Hematopoietic multipotent progenitor cell treated with erythropoietin and hydrocortisone succinate and interleukin-3 and kit ligand, for 6 days (in vitro differentiated cells): Measurements from ENCODE around the gene PSMB11.

Source experiments
- DNase-seq: peaks from one replicate; pipeline ENCODE4 v3.0.0-alpha.2; 2015

PSMB11 gene

DNA sequence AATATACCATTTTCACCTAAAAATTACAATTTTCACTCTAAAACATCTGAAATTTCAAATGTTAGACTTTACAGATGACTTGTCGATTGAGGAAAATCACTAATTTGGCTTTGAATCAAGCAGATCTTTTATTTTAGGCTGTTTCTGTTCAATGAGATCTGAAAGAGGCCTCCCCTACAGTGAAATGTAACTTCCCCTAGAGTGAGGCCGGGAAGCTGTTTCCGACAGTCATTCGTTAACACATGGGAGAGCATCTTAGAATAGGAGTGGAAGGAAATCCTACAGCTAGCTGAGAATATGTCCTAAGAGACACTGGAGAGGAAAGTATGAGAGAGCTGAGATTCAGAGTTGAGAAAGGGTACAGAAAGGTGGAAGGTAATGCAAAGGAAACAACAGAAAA, 26.4 kb upstream of the PSMB11 start:
- DNase-seq = no peak

DNA sequence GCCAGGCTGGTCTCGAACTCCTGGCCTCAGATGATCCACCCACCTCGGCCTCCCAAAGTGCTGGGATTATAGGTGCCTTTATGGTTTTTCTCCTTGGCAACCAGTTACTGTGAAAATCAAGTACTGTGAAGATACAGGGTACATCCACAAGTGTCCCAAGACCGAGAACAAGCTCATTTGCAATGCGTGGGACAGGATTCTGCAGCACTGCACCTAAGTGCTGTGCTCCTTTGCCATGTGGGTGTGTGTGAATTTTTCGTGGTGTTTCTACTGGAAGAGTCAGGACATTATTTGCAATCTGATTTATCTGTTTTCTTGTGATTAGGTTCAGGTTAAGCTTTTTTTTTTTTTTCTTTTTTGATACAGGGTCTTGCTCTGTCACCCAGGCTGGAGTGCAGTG, 24.9 kb upstream of the PSMB11 start:
- no peak for DNase-seq

DNA sequence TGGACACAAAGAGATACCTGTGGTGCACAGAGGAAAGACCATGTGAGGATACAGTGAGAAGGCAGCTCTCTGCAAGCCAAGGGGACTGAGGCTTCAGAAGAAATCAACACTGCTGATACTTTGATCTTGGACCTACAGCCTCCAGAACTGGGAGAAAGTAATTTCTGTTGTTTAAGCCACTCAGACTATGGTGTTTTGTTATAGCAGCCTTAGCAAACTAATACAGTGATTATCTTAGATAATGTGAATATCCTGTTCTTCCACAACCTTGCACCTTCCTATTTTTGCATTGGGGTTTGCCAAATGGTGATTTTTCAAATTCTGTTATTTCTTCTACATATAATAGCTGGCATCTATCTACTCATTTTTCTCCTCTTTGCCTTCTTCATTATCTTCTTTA, 23.9 kb upstream of the PSMB11 start:
- no peak for DNase-seq

DNA sequence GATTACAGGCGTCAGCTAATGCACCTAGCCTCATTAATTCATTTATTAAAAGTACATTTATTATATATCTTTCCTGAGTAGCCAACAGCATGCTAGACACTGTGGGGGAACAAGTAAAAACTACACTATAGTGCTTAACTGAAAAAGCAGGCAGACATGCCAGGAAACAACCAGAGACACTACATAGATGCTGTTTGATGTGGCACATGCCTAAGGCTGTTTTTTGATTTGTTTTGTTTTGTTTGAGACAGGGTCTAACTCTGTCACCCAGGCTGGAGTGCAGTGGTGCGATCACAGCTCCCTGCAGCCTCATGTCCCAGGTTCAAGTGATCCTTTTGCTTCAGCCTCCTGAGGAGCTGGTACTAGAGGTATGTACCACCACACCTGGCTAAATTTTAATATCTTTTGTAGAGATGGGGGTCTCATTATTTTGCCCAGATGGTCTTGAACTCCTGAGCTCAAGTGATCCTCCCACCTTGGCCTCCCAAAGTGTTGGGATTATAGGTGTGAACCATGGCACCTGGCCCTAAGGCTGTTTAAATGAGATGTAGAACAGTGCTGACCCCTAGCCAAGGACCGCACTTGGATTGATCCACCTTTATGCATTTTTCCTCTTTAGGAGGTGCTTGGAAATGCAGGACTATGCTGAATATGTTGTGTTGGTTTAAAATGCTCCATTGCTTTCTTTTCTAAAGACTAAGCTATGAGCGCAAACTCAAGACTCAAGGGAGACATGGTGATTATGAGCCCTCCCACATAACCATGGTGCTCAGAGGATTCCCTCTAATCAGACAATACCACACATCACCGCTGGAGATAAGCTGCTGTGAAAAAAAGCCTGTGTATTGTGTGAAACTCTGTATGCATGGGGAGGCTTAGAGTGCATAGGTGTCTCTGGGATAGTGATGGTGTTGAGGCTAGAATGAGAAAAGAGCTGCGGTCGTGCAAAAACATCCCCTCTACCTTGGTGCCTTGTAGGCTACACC, 21.6 kb upstream of the PSMB11 start:
- peak; percentile 87 for DNase-seq

DNA sequence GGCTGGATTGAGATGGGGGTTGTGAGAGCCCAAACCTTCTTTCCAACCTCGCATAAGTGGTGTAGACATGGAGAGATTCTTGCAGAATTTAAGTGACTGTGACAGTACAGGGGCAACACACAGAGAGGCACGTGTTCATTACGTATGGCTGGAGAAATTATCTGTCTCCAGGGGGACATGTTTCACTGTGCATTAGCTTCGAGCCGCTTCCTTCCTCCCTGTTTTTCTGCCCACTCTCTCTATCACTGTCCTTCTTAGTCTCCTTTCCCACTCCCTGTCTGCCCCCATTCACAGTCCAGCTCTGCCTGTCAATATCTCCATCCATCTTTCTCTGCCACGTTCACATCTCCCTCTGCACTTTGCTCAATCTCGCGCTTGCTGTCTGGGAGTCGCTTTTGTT, 20.6 kb upstream of the PSMB11 start:
- no peak for DNase-seq

DNA sequence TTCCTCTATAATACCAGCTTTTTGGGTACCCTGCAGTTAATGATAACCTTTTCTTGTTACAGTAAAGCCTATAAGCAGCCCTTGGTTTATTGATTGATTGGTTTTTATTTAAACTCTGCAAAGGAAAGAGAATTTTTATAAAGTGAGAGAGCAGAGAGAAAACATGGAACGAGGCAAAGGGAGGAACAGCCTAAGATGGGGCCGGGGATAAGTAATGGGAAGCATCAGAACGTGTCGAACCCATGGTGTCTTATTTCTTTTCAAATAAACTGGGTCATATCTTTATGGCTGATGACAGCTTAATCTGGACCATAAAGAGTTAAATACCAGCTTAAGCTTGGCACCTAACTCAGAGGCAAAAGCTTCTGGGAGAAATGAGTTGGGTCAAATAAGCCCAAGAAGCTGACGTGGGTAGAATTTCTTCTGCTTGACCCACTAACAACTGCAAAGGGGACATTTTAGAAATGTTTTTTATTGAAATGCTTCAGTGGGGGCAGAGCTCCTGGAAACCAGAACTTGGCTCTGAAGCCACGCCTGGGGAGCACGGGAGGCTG, 20.0 kb upstream of the PSMB11 start:
- no peak for DNase-seq

DNA sequence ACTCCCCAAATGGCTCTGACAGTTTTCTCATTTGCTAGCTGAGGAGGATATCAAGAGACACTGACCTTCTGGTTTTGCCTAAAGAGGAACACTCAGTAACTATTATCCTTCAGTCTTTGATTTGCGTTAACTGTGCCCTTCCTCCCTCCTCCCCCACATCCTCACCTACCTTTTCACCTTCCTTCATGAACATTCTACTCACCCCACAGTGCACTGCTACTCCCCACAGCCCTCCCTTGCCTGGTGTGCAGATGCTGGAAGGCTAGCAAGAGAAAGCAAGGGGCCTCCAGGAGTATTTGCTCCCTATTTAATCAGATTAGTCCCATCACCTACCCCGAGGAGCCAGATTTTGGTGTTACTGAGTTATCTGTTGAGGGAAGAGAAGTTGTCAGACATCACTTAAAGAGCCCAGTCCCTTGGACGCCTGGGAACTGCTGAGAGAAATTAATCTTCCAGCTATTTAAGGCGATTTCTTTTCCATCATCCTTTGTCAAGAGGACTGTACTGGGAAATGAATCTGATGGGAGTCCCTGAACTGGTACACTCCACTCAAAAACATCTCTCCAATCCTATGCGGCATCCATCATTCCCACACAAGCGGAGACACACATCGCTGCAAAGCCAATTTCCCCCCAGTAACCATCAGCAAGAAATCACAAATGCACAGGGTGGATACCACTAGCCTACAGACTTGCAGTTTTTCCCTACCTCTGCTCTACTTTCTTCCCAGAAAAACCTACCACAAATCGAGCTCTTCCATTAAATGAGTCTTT, 18.8 kb upstream of the PSMB11 start:
- no peak for DNase-seq

DNA sequence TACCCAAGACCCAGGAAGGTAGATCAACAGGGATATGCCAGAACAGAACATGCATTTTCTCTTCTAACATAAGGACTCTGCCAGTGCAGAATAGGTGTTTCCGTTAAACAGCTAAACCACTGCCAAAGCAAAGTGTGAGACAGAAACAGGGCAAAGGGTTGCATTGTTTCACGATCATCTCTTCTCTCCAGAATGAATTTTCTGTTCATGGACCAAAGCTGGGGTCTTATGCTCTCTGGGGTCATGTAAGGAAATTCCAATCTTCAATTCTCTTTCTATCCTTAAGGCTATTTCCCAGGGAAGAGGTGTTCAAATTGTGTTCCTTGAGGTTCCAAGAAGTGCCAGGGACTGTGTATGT, 18.2 kb upstream of the PSMB11 start:
- DNase-seq = no peak

DNA sequence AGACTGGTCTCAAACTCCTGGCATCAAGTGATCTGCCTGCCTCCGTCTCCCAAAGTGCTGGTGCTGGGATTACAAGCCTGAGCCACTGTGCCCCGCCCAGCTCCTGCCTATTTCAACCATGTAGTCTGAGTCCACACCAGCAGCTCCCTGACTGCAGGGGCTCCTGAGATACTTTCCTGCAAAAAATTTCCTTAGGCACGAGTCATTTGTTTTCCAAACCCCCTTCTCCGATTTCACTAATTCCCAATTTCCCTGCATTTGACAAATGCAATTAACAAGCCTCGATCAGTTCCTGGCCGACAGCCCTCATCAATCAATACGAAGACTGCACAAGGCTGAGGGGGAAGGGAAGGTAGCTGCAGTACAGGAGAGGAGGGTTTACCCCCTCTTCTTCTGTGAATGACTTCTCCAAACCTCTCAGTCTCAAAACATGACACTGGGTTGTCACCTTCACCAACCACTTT, 17.4 kb upstream of the PSMB11 start:
- DNase-seq = no peak

DNA sequence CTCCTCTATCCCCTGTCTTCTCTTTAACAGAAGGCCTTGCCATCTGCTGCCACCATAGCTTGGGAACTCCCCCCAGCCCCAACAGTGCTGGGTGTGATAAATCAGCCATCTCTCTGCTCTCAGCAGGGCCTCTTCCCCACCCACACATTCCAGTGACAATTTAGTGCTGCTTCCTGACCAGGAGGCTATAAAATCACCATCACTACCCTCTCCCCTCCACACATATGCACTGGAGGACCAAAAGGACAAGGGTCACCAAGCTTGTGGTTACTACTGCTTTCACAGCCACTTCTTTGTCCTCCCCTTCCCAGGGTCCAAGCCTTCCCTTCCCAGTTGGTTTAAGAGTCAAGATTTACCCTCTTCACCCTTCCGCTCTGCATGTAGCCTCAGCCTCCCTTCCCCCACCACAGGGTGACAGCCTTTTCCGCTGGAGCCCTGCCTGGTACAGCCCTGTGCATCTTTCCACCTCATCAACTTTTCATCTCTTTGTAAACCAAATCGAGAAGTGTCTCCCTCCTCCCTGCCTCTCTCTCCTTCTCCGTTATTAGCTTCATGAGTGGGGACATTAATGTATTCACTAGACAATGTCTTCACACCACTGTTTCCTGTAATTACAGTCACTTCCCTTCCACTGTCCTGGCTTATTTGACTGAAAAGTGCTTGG, 16.7 kb upstream of the PSMB11 start:
- no peak for DNase-seq

DNA sequence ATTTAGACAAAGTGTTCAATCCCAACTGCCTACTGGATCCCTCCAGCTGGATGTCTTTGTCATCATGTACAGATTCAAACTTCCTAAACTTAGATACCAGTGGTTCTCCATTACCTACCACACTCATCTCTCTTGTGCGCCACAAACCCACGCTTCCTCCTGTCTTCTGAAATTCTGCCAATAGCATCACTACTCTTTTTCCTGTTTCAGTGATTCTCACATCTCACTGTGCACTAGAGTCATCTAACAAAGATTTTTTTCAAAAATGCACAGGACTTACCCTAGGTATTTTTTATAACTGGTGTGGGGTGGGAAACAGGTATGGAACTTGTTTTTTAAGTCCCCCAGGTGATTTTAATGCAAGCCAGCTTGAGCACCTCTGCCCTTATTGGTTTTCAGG, 13.2 kb upstream of the PSMB11 start:
- DNase-seq = no peak

DNA sequence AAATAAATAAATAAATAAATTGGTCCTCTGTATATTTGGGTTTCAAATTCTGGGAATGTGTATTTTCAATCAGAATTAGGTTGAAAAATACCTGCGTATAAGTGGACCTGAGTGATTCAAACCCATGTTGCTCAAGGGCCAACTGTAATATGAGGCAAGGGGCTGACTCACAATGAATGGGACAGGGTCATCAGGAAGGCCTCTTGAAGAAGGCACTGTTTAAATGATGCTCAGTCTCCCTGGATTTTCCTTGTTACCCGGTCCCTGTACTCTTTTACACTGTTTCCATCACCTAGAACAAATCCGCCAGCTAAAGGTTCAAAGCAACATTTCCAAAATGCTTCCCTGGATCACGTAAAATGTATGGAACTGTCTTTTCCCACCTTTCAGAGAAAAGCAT, 11.1 kb upstream of the PSMB11 start:
- no peak for DNase-seq

DNA sequence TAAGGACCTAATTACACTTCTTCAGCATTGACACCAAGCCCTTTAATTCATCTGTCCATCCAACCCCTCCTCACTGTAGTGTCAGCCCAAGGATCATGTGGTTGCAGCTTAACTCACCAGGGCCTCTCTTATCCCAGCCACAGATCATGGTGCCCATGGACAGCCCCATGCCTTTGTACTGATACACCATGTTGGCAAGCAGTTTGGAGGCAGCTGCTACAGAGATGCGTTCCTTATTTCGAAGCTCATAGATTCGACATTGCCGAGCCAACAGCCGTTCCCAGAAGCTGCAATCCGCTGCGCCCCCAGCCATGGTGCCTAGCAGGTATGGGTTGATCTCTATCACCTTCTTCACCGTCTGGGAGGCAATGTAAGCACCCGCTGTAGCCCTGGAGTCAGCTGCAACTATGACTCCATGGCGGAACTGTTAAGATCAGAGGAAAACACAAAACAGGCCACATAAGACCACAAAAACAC, 8.7 kb upstream of the PSMB11 start:
- peak; percentile 51 for DNase-seq

DNA sequence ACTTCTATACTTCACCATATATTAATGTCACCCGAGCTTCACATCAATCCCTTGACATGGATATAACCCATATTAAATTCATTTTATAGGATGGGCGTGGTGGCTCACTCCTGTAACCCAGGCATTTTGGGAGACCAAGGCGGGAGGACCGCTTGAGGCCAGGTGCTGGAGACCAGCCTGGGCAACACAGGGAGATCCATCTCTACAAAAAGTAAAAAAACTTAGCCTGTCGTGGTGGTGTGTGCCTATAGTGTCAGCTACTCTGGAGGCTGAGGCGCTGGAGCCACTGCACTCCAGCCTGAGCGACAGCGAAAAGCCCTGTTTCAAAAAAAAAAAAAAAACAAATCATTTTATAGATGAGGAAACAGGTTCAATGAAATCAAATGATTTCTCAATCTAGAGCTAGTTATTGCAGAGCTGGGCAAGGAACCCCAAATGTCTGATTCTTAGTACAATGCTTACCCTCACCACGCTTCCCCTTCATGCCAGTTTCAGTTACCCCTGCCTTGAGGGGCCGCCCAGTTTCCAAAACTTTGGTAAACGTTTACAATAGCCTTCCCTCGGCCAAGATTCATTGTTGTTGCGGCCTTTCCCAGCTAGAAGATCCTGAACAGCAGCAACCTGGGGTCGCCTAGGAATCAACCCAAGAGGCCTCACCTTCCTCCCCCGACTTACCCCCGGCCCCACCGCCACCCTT, 8.1 kb upstream of the PSMB11 start:
- peak; percentile 48 for DNase-seq

DNA sequence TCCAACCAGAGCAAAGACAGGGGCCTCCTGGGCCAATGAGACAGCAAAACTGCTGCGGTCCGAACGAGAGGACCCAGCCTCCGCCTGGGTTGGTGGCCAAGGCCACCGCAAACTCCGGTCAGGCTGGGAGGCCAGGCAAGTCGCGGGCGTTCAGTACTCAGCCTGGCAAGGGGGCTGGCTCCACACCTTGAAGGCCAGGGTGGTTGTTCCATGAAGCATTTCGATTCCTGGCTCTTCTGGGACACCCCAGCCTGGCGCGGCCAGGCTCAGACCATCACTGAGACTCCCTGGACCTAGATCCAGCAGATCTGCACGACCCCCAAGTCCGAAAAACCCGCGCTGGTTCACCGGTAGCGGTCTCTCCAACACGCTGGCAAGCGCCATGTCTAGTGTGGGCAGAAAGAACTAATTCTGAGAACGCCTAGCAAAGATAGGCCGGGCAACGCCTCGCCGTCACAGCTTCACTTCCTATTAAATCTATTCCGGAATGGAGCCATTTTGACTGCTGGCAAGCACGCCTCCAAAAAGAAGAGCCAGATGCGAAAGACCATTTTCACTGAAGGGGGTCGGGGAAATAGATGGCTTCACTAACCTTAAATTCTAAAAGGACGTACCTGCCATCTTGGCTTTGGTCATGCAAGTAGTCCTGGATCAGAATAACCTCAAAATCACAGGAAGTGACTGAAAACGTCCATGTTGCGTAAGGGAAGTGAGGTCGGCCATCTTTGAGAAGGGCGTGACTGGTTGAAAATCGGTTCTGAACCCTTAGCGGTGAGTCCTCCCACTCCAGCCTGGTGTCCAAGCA, 7.3 kb upstream of the PSMB11 start, which contains the start of gene PSMB5:
Gene PSMB5 (minus strand): TSS at position 403 of the 805 bp plus-strand sequence. CDS start 19 bp downstream, at position 384.
- DNase-seq = peak; percentile 99

DNA sequence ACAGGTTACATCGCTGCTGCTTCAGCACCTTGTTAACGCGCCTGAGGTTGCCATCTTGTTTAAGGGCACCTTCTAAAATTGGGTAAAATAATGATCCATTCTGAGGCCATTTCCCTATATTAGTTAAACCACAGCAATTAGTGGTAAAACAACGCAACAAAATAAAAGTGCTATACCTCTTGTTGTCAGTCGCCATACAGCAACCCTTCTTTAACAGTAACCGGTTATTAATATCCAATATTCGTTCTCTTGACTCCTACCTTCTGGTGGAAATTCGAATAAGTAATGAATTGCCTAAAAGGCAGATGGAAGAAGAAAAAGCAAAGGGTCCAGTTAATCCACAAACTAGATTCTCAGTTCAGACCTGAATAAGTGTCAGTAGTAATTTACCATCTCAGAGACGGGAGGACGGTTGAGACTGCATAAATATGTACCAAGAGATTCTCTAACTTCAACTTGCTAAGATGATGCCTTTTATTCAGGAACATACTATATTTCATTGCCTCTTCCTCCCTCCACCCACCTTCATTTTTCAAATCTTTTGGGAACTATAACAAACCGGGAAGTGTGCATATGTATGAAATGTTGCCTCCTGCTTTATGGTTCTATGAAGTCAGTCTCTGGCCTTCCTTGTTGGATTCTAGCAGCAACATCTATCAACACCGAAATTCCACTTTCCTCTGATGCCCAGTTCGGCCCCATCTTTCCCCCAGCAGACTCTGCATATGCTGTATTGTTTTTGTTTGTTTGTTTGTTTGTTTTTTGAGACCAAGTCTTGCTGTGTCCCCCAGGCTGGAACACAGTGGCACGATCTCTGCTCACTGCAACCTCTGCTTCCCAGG, 6.5 kb upstream of the PSMB11 start:
- DNase-seq = no peak

DNA sequence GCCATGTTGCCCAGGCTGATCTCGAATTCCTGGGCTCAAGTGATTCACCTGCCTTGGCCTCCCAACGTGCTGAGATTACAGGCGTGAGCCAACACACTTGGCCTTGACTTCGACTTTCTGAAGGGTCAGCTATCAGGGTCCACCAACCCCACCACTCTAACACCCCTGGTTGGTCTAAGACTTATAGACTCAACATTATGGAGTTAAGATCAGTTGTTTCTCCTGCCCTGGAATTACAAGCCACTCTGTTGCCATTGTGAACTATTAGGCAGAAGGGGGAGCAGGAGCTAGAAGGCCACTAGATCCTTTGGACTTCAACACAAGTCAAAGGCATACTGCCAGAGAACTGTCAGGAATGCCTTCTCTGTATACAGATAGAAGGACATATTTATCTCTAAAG, 1.9 kb upstream of the PSMB11 start:
- DNase-seq = no peak

DNA sequence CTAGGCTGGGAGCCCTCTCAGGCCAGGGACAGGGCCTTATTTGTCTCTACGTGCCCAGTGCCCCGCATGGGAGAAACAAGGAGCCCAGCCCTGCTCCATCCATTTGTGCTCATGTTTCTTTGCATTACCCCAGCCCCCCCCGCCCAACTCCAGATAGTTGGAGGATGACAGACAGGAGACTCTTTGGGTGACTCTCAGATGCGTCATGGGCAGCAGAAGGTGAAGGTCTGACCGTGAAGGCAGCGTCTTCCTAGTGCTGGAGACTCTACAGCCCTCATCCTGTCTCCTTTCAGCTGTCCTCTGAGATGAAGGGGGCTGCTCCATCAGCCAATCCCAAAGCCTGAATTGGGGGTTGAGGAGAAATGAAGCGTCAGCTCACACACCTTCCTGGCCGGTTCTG, 283 bp upstream of the PSMB11 start:
- DNase-seq = no peak

DNA sequence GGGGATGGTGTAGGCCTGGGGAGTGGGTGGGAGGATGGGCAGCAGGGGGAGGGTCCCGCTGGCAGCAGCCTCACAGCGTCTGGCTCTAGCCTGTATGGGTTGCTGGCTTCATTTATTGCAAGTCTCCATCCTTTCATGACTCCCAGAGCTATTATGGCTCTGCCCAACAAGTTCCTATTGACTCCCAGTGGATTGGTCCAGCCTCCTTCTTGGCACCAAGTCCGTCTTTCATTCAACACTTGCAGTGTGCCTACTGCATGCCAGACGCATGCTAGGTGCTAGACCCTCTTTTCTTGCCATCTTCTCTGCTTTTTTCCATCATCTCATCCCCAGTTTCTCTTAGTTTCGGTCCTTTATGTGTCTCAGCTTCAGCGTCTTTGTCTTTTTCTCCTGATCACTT, 1.1 kb downstream of the PSMB11 start:
- DNase-seq = no peak

DNA sequence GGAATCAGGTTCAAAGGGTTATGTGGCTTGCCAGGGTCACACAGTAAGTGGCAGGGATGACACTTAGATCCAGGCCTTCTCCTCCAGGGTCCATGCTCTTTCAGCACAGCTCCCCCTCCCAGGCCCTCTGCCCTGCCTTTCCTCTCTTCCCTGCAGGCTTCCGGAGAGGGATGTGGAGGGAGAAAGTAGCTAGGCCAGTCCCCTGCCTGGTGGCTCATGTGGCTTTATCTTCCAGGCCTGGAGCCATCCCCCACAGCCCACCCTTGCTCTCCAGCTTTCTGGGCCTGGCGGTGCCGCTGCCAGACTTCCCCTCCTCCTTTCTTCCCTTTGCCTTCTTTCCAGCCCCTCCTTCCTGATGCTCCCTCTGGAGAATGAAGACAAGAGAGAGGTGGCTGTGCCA, 1.7 kb downstream of the PSMB11 start:
- DNase-seq = no peak
